WI38 (cell line): ENCODE measurements around the gene MYOM1.
"Not testable (repeated sequence)": the region's sequence is repeated elsewhere in the genome, so short reads cannot be mapped to it uniquely, and the experiment has no call there.

Experiments
- H3K4me3 ChIP-seq: 2 replicates; pipeline ENCODE4 v1.5.1; 2011; ENCODE audit warnings: low read depth, mild to moderate bottlenecking, control low read depth, low read length
- CTCF ChIP-seq: IDR thresholded peaks from 2 replicates; pipeline ENCODE4 v1.5.1; 2012; ENCODE audit warnings: low read depth, mild to moderate bottlenecking, control low read depth, low read length

MYOM1 gene

DNA sequence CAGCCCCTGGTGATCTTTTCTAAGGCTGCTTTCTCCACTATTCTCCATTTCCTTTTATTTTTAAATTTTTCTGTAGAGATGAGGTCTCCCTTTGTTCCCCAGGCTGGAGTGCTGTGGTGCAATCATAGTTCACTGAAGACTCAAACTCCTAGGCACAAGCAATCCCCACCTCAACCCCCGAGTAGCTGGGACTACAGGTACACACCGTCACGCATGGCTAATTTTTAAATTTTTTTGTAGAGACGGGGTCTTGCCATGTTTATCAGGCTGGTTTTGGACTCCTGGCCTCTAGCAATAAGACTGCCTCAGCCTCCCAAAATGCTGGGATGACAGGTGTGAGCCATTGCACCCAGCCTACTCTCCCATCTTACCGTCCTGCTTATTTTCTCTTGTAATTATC is 184.1 kb downstream of the MYOM1 start:
- TF ChIP-seq CTCF: no peak

GRCh38 chr18:3032721-3033120 is 187.0 kb downstream of the MYOM1 start:
- TF ChIP-seq CTCF: no peak
- no peak overlapping the region for H3K4me3 ChIP-seq

More for the DNA sequence above, 184.1 kb downstream of the MYOM1 start:
- no peak overlapping the region for H3K4me3 ChIP-seq

GRCh38 chr18:3029215-3029952 is 190.4 kb downstream of the MYOM1 start:
- TF ChIP-seq CTCF: no peak

DNA sequence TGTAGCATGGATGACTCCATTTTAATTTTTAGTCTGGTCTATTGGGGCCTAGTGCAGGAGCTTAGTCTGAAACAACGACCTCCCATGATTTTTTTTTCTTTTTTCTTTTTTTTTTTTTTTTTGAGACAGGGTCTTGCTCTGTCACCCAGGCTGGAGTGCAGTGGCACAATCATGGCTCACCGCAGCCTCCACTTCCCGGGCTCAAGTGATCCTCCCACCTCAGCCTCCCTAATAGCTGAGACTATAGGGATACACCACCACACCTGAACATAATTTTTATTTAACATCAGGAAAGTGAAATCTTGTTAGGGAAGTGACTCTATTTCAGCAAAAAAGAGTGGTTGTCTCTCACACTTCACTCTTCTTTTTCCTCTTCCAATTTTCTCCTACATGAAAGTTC is 191.7 kb downstream of the MYOM1 start:
- not testable (repeated sequence) for H3K4me3 ChIP-seq

More at GRCh38 chr18:3029215-3029952, 190.4 kb downstream of the MYOM1 start:
- H3K4me3 ChIP-seq: no peak overlapping the region

GRCh38 chr18:3027370-3027891 is 192.3 kb downstream of the MYOM1 start:
- no peak overlapping the region for H3K4me3 ChIP-seq
- no peak for TF ChIP-seq CTCF

- TF ChIP-seq CTCF: no peak
Measured at GRCh38 chr18:3025544-3025943, 194.2 kb downstream of the MYOM1 start.

DNA sequence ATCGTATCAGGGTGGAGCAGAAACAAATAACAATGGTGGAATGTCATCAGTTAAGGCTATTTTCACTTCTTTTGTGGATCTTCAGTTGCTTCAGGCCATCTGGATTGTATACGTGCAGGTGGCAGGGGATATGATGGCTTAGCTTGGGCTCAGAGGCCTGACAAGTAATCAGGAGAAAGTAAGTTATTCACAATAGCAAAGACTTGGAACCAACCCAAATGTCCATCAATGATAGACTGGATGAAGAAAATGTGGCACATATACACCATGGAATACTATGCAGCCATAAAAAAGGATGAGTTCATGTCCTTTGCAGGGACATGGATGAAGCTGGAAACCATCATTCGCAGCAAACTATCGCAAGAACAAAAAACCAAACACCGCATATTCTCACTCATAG is 196.2 kb downstream of the MYOM1 start:
- not testable (repeated sequence) for H3K4me3 ChIP-seq

More at GRCh38 chr18:3025544-3025943, 194.2 kb downstream of the MYOM1 start:
- no peak overlapping the region for H3K4me3 ChIP-seq
